HG03520 (cell line): ENCODE data around the gene IL18RAP.

ENCODE experiments used
- ATAC-seq: cut with Tn5 transposase; IDR thresholded peaks from one replicate; pipeline ENCODE4 v1.9.1; 2021; ENCODE audit warnings: mild to moderate bottlenecking, moderate library complexity; ENCODE audit not compliant: unreplicated experiment

IL18RAP gene

GRCh38 chr2:102422910-102423309, at the start of gene IL18RAP:
IL18RAP (plus strand) TSS chr2:102423160; CDS start chr2:102423278, 118 bp downstream.
- ATAC-seq = no peak

- ATAC-seq = no peak
Measured at GRCh38 chr2:102376052-102376591, 46.8 kb upstream of the IL18RAP start.

- no peak for ATAC-seq
Measured at GRCh38 chr2:102383722-102384121, 39.2 kb upstream of the IL18RAP start.

- no peak for ATAC-seq
Measured at GRCh38 chr2:102385522-102385921, 37.4 kb upstream of the IL18RAP start.

- no peak for ATAC-seq
Measured at GRCh38 chr2:102386004-102386403, 37.0 kb upstream of the IL18RAP start.

GRCh38 chr2:102386867-102387541, 36.0 kb upstream of the IL18RAP start:
- ATAC-seq = no peak

- ATAC-seq = peak; percentile 59
Measured at GRCh38 chr2:102387763-102388546, 35.0 kb upstream of the IL18RAP start.

- ATAC-seq = no peak
Measured at GRCh38 chr2:102391565-102391964, 31.4 kb upstream of the IL18RAP start.

GRCh38 chr2:102392096-102392495, 30.9 kb upstream of the IL18RAP start:
- no peak for ATAC-seq

- ATAC-seq = no peak
Measured at GRCh38 chr2:102392942-102393341, 30.0 kb upstream of the IL18RAP start.

- no peak for ATAC-seq
Measured at GRCh38 chr2:102396012-102396411, 26.9 kb upstream of the IL18RAP start.

GRCh38 chr2:102397209-102397608, 25.8 kb upstream of the IL18RAP start:
- no peak for ATAC-seq

- no peak for ATAC-seq
Measured at GRCh38 chr2:102399499-102400141, 23.3 kb upstream of the IL18RAP start.

GRCh38 chr2:102401456-102401855, 21.5 kb upstream of the IL18RAP start:
- no peak for ATAC-seq

GRCh38 chr2:102401865-102402264, 21.1 kb upstream of the IL18RAP start:
- no peak for ATAC-seq

GRCh38 chr2:102410952-102411351, 12.0 kb upstream of the IL18RAP start:
- no peak for ATAC-seq

- no peak for ATAC-seq
Measured at GRCh38 chr2:102412199-102412598, 10.8 kb upstream of the IL18RAP start.

GRCh38 chr2:102417946-102418345, 5.0 kb upstream of the IL18RAP start:
- peak; percentile 55 for ATAC-seq

- peak; percentile 85 for ATAC-seq
Measured at GRCh38 chr2:102418421-102418961, 4.5 kb upstream of the IL18RAP start.

GRCh38 chr2:102420290-102420689, 2.7 kb upstream of the IL18RAP start:
- no peak for ATAC-seq
